HEK293 (cell line): ENCODE measurements around the gene TMEM81.
A peak's percentile ranks its signal among the peaks of the same experiment; 100 is the strongest.

ENCODE experiments used
- CTCF ChIA-PET: fragments of 350-600 bp; formaldehyde crosslinking; extraction: SDS; loops from one replicate; lab custom pipeline; 2021; ENCODE audit warnings: antibody characterized with exemption; lab: Yijun Ruan, JAX
- POLR2A ChIA-PET: fragments of 300-600 bp; formaldehyde crosslinking; extraction: SDS; loops from one replicate; lab custom pipeline; 2020; ENCODE audit warnings: antibody characterized with exemption, inconsistent platforms; lab: Yijun Ruan, JAX
- H3K27ac ChIP-seq: fragments of 200-500 bp; sonication (Bioruptor generic); 2 replicates; pipeline ENCODE4 v1.5.1; 2014; ENCODE audit warnings: low read depth, low read length, control low read depth, inconsistent platforms; ENCODE audit errors: extremely low read depth
- H3K36me3 ChIP-seq, 2 experiments: fragments of 200-500 bp in 1 of 2; sonication (Bioruptor generic) in 1 of 2; 1 replicate in 1 of 2; 2 replicates in 1 of 2; pipeline ENCODE4 v1.5.1; 2014 to 2017; ENCODE audit warnings: inconsistent platforms in 2 of 2, low read length in 2 of 2; ENCODE audit not compliant: control insufficient read depth in 2 of 2, insufficient read depth in 1 of 2
- H3K4me1 ChIP-seq: fragments of 200-500 bp; sonication (Bioruptor generic); 2 replicates; pipeline ENCODE4 v1.5.1; 2014; ENCODE audit warnings: mild to moderate bottlenecking, low read length, inconsistent platforms; ENCODE audit not compliant: control insufficient read depth, insufficient read depth
- H3K4me3 ChIP-seq: 2 replicates; pipeline ENCODE4 v1.5.1; 2011; ENCODE audit warnings: low read depth, mild to moderate bottlenecking, control low read depth, low read length, moderate library complexity
- H3K9me3 ChIP-seq: fragments of 200-500 bp; sonication (Bioruptor generic); 2 replicates; pipeline ENCODE4 v1.5.1; 2014; ENCODE audit warnings: low read depth, low read length, inconsistent platforms; ENCODE audit not compliant: control insufficient read depth, insufficient read depth
- CTCF ChIP-seq: fragments of 450-650 bp; formaldehyde crosslinking; IDR thresholded peaks from 2 replicates; pipeline ENCODE4 v1.5.1; 2016; ENCODE audit warnings: missing biosample characterization, missing genetic modification characterization
- GLIS2 ChIP-seq: fragments of 450-650 bp; formaldehyde crosslinking; IDR thresholded peaks from 2 replicates; pipeline ENCODE4 v1.5.1; 2016; ENCODE audit warnings: missing biosample characterization, missing genetic modification characterization
- PRDM2 ChIP-seq: fragments of 450-650 bp; formaldehyde crosslinking; IDR thresholded peaks from 2 replicates; pipeline ENCODE4 v1.5.1; 2016; ENCODE audit warnings: missing biosample characterization, missing genetic modification characterization, borderline replicate concordance
- ZFP41 ChIP-seq: fragments of 450-650 bp; formaldehyde crosslinking; IDR thresholded peaks from 2 replicates; pipeline ENCODE4 v1.5.1; 2016; ENCODE audit warnings: missing biosample characterization, missing genetic modification characterization, borderline replicate concordance
- ZNF174 ChIP-seq: fragments of 450-650 bp; formaldehyde crosslinking; IDR thresholded peaks from 2 replicates; pipeline ENCODE4 v1.5.0; 2017; ENCODE audit warnings: missing biosample characterization, mild to moderate bottlenecking, missing genetic modification characterization
- ZNF24 ChIP-seq: fragments of 450-650 bp; formaldehyde crosslinking; IDR thresholded peaks from 2 replicates; pipeline ENCODE4 v1.5.1; 2016; ENCODE audit warnings: missing biosample characterization, missing genetic modification characterization
- ZNF266 ChIP-seq: fragments of 450-650 bp; formaldehyde crosslinking; IDR thresholded peaks from 2 replicates; pipeline ENCODE4 v1.5.1; 2016; ENCODE audit warnings: missing biosample characterization, missing genetic modification characterization, low read depth
- ZNF473 ChIP-seq: fragments of 450-650 bp; formaldehyde crosslinking; IDR thresholded peaks from 2 replicates; pipeline ENCODE4 v1.5.1; 2017; ENCODE audit warnings: missing biosample characterization, missing genetic modification characterization
- ZNF571 ChIP-seq: fragments of 450-650 bp; formaldehyde crosslinking; IDR thresholded peaks from 2 replicates; pipeline ENCODE4 v1.5.0; 2017; ENCODE audit warnings: missing biosample characterization, missing genetic modification characterization
- ZNF621 ChIP-seq: fragments of 450-650 bp; formaldehyde crosslinking; IDR thresholded peaks from 2 replicates; pipeline ENCODE4 v1.5.1; 2017; ENCODE audit warnings: missing biosample characterization, missing genetic modification characterization
- TF ChIP-seq, protein P1 (sequence below): IDR thresholded peaks from 2 replicates; pipeline ENCODE4 v1.6.1; 2011; ENCODE audit warnings: mild to moderate bottlenecking, low read depth, low read length, borderline replicate concordance

The TMEM81 gene

GRCh38 chr1:205061665-205062069 lies 22.6 kb downstream of the TMEM81 start (continued):
- TF ChIP-seq, protein P1, sequence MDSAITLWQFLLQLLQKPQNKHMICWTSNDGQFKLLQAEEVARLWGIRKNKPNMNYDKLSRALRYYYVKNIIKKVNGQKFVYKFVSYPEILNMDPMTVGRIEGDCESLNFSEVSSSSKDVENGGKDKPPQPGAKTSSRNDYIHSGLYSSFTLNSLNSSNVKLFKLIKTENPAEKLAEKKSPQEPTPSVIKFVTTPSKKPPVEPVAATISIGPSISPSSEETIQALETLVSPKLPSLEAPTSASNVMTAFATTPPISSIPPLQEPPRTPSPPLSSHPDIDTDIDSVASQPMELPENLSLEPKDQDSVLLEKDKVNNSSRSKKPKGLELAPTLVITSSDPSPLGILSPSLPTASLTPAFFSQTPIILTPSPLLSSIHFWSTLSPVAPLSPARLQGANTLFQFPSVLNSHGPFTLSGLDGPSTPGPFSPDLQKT = no peak
- TF ChIP-seq ZNF174 = no peak
- TF ChIP-seq CTCF (tag by site-specific recombination) = peak; percentile 82
- TF ChIP-seq, all 188 proteins: peak for 4

DNA sequence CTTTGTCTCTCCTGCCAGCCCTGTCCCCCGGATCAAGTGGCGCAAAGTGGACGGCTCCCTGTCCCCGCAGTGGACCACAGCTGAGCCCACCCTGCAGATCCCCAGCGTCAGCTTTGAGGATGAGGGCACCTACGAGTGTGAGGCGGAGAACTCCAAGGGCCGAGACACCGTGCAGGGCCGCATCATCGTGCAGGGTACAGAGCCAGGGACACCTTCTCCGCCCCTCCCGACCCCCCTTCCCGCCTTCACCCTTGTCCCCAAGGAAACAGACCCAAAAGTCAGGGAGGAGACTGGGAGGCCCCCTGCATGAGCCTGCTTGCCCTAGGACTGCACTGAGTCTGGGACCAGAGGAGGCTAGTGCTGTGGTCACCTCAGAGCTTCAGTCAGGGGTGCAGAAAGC lies 23.0 kb downstream of the TMEM81 start:
- POLR2A ChIA-PET = interaction anchor here (1.1 to 1.2 kb wide), 2 partner anchors 14 to 72 kb away, joined by 4 to 5 read pairs; no protein-coding TSS in a partner anchor
- Histone ChIP-seq H3K27ac (no peak overlapping the region), H3K4me3 (no peak overlapping the region), H3K36me3 (no peaks in the 10 kb centered on the region), H3K9me3 (no peaks in the 10 kb centered on the region), H3K4me1 (no peaks in the 10 kb centered on the region)
- TF ChIP-seq ZNF621 = no peak
- TF ChIP-seq GLIS2 (tag by site-specific recombination) = 0 out of 2 replicates have a peak, but pooled peaks have one; percentile 12
- CTCF ChIA-PET = interaction anchor here (0.6 to 5.9 kb wide), 72 partner anchors 8 to 875 kb away, joined by 3 to 282 read pairs (median 4); partner anchors contain the start of genes TMCC2 and TMEM81

DNA sequence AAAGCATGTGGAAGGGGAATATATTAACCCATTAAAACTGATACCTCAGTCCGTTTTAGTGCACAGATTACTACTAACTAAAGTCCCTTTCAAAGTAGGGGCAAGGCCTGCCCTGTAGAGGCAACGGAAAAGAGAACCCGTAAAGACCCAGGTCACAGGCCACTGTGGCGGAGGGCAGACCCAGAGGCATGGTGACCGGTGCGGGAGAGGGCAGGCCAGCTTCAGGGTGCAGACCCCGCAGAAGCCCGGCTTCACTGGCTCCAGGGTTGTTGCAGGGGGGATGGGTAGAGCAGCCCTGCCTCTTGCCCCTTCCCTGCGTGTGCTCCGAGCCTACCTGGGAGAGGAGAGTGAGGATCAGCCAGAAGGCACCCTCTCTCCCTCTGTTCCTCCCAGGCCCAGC lies 23.5 kb downstream of the TMEM81 start:
- no peaks in the 10 kb centered on the region for H3K9me3 ChIP-seq
- H3K27ac ChIP-seq = no peak overlapping the region
- H3K4me3 ChIP-seq = no peak overlapping the region
- no peaks in the 10 kb centered on the region for H3K36me3 ChIP-seq
- H3K4me1 ChIP-seq = no peaks in the 10 kb centered on the region
- TF ChIP-seq PRDM2 (no peak), ZNF266 (tag by site-specific recombination) (no peak), ZNF571 (tag by site-specific recombination) (no peak), ZNF473 (no peak), ZFP41 (tag by site-specific recombination) (no peak), ZNF24 (tag by site-specific recombination) (no peak)
- POLR2A ChIA-PET = interaction anchor here (1.2 kb wide), 1 partner anchor 15 kb away, joined by 4 read pairs; no protein-coding TSS in a partner anchor
- CTCF ChIA-PET = interaction anchor here (0.6 to 5.9 kb wide), 29 partner anchors 8 to 874 kb away, joined by 3 to 282 read pairs (median 7); no protein-coding TSS in a partner anchor
